Epithelial cell of alveolus of lung (primary cell): ENCODE data around the gene FMNL1. TPM values are rescaled to one million over a fixed set of nuclear protein-coding genes. Genes with fewer than 3 reads are reported as not detected.

Experiments used
- total RNA-seq: library from RNA; depleted of rRNA; stranded (reverse); fragments of >200 nt; gene quantifications from 2 replicates; pipeline ENCODE4 v1.2.1, GENCODE V29; 2015

The FMNL1 gene, protein sequence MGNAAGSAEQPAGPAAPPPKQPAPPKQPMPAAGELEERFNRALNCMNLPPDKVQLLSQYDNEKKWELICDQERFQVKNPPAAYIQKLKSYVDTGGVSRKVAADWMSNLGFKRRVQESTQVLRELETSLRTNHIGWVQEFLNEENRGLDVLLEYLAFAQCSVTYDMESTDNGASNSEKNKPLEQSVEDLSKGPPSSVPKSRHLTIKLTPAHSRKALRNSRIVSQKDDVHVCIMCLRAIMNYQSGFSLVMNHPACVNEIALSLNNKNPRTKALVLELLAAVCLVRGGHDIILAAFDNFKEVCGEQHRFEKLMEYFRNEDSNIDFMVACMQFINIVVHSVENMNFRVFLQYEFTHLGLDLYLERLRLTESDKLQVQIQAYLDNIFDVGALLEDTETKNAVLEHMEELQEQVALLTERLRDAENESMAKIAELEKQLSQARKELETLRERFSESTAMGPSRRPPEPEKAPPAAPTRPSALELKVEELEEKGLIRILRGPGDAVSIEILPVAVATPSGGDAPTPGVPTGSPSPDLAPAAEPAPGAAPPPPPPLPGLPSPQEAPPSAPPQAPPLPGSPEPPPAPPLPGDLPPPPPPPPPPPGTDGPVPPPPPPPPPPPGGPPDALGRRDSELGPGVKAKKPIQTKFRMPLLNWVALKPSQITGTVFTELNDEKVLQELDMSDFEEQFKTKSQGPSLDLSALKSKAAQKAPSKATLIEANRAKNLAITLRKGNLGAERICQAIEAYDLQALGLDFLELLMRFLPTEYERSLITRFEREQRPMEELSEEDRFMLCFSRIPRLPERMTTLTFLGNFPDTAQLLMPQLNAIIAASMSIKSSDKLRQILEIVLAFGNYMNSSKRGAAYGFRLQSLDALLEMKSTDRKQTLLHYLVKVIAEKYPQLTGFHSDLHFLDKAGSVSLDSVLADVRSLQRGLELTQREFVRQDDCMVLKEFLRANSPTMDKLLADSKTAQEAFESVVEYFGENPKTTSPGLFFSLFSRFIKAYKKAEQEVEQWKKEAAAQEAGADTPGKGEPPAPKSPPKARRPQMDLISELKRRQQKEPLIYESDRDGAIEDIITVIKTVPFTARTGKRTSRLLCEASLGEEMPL
- total RNA-seq = 2.3 and 10.9 TPM in 2 replicates

GRCh38 chr17:45221081-45222013, at the start of gene FMNL1:
FMNL1 (plus strand) TSS chr17:45221885; CDS start chr17:45222125, 240 bp downstream.

DNA sequence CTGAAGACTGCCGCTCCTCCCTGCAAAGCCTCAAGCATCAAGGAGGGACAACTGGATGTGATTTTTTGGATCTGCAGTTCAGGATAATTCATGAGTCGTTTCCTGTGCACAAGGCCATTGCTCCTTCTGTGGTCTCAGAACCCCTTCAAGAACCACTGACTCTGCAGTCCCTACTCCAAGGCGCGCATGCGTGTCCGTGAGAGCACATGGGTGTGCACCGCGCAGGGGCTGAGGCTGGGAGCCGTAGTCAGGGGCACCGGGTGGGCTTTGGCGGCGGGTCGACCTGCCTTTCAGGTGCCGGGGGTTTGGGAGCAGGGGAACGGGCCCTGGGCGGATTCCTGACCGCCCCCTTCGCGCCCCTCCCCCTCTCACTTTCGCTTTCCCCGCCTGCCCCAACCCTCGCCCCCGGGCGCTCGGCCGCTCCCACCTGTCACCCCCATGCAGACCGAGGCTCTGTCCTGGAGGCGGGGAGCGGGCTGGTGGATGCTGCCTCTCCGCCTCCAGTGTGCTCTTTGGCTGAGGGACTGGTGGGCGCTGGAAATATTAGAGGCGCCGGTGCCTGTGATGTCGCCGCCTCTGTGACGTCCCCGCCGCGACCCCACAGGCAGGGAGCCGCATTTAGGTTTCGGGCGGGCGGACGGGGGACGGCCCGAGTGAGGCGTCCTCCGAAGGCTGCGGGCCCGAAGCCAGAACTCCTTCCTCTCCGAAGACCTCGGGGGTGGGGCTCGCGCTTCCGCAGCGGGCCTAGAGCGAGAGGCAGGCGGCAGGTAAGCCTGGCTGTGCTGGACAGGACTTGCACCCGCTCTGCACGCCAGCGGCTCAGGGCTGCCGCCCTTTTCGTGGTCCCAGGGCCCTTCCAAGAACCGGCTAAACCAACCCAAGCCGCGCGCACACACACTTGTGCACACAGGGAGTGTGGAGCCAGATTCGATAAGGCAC, 40.2 kb downstream of the FMNL1 start, which contains the start of gene SPATA32:
SPATA32 (minus strand) TSS at position 518 of the 939 bp plus-strand sequence; CDS start at position 440, 78 bp downstream.

Other genes with a start within 250 kb of the FMNL1 start
- gene DCAKD, start 170.3 kb upstream of the FMNL1 start, total RNA-seq = 35.4 and 45.0 TPM in 2 replicates
- gene NMT1, start 160.6 kb upstream of the FMNL1 start, total RNA-seq = 78.6 and 91.3 TPM in 2 replicates
- 36.6 and 42.8 TPM in 2 replicates for gene PLCD3, start 89.4 kb upstream of the FMNL1 start, total RNA-seq
- 3.1 and 10.0 TPM in 2 replicates for gene ACBD4, start 86.2 kb upstream of the FMNL1 start, total RNA-seq
- gene HEXIM1, start 73.4 kb upstream of the FMNL1 start, total RNA-seq = 13.7 and 28.3 TPM in 2 replicates
- 8.5 and 10.9 TPM in 2 replicates for gene HEXIM2, start 60.0 kb upstream of the FMNL1 start, total RNA-seq
- gene SPATA32, start 40.2 kb downstream of the FMNL1 start, total RNA-seq = 0.72 TPM in 1 of 2 replicates, not detected in the other
- 1.9 and 5.8 TPM in 2 replicates for gene MAP3K14, start 95.1 kb downstream of the FMNL1 start, total RNA-seq
- gene ARHGAP27, start 211.0 kb downstream of the FMNL1 start, total RNA-seq = 2.5 and 11.4 TPM in 2 replicates